Stimulated activated effector memory CD8-positive, alpha-beta T cell treated with anti-CD3 and anti-CD28 coated beads, Interleukin-12 subunit alpha, Interleukin-12 subunit beta, amount 100 ng/mL, for 72 hours (primary cell): Measurements from ENCODE around the gene FRY.

ENCODE experiments used
- ATAC-seq: fragments of 150-1000 bp; cut with Tn5 transposase; 2 replicates; pipeline ENCODE4 v1.10.0; 2021
- DNase-seq, 2 donors: peaks; one replicate each; pipeline ENCODE4 v3.0.0; 2021 to 2022; ENCODE audit warnings: low spot score in 2 of 2
- H3K27ac Mint-ChIP-seq: one replicate; pipeline ENCODE4 v1.8.0; 2022; ENCODE audit warnings: mild to moderate bottlenecking, mixed read lengths
- H3K36me3 Mint-ChIP-seq: one replicate; pipeline ENCODE4 v1.8.0; 2022; ENCODE audit warnings: mild to moderate bottlenecking, mixed read lengths
- H3K4me1 Mint-ChIP-seq: one replicate; pipeline ENCODE4 v1.8.0; 2022; ENCODE audit warnings: mixed read lengths
- H3K4me3 Mint-ChIP-seq: one replicate; pipeline ENCODE4 v1.8.0; 2022; ENCODE audit warnings: mild to moderate bottlenecking, mixed read lengths
- H3K9me3 Mint-ChIP-seq: one replicate; pipeline ENCODE4 v1.8.0; 2022; ENCODE audit warnings: mixed read lengths

FRY gene

GRCh38 chr13:32007494-32007893, 24.1 kb upstream of the FRY start:
- Mint-ChIP-seq H3K27ac (no peak overlapping the region), H3K9me3 (no peaks in the 10 kb centered on the region), H3K4me1 (no peaks in the 10 kb centered on the region), H3K36me3 (no peaks in the 10 kb centered on the region), H3K4me3 (no peak overlapping the region)
- no peak for ATAC-seq
- DNase-seq: no peak

- no peaks in the 10 kb centered on the region for H3K36me3 Mint-ChIP-seq
- no peak overlapping the region for H3K4me3 Mint-ChIP-seq
- DNase-seq: no peak
- H3K4me1 Mint-ChIP-seq: no peaks in the 10 kb centered on the region
- no peaks in the 10 kb centered on the region for H3K9me3 Mint-ChIP-seq
- ATAC-seq: no peak
- H3K27ac Mint-ChIP-seq: no peak overlapping the region
Measured at GRCh38 chr13:32008518-32009175, 22.9 kb upstream of the FRY start.

GRCh38 chr13:32009362-32009761, 22.2 kb upstream of the FRY start:
- Mint-ChIP-seq H3K4me1 (no peaks in the 10 kb centered on the region), H3K4me3 (no peak overlapping the region), H3K9me3 (no peaks in the 10 kb centered on the region), H3K27ac (no peak overlapping the region), H3K36me3 (no peaks in the 10 kb centered on the region)
- ATAC-seq: no peak
- DNase-seq: no peak

GRCh38 chr13:32010136-32010535, 21.4 kb upstream of the FRY start:
- no peak for ATAC-seq

GRCh38 chr13:32011971-32012370, 19.6 kb upstream of the FRY start:
- H3K36me3 Mint-ChIP-seq: no peaks in the 10 kb centered on the region
- no peaks in the 10 kb centered on the region for H3K4me1 Mint-ChIP-seq
- ATAC-seq (no peak), DNase-seq (no peak)
- no peak overlapping the region for H3K4me3 Mint-ChIP-seq
- no peak overlapping the region for H3K27ac Mint-ChIP-seq
- H3K9me3 Mint-ChIP-seq: no peaks in the 10 kb centered on the region

More at GRCh38 chr13:32010136-32010535, 21.4 kb upstream of the FRY start:
- no peaks in the 10 kb centered on the region for H3K4me1 Mint-ChIP-seq
- no peaks in the 10 kb centered on the region for H3K9me3 Mint-ChIP-seq
- no peaks in the 10 kb centered on the region for H3K36me3 Mint-ChIP-seq
- no peak overlapping the region for H3K27ac Mint-ChIP-seq
- H3K4me3 Mint-ChIP-seq: no peak overlapping the region
- no peak for DNase-seq

GRCh38 chr13:32013181-32013580, 18.4 kb upstream of the FRY start:
- ATAC-seq (no peak), DNase-seq (no peak)
- Mint-ChIP-seq H3K9me3 (no peaks in the 10 kb centered on the region), H3K36me3 (no peaks in the 10 kb centered on the region), H3K27ac (no peak overlapping the region), H3K4me1 (no peaks in the 10 kb centered on the region), H3K4me3 (no peak overlapping the region)

GRCh38 chr13:32016119-32016518, 15.5 kb upstream of the FRY start:
- DNase-seq: no peak
- ATAC-seq: no peak
- Mint-ChIP-seq H3K4me3 (no peak overlapping the region), H3K36me3 (no peaks in the 10 kb centered on the region), H3K27ac (no peak overlapping the region), H3K9me3 (no peaks in the 10 kb centered on the region), H3K4me1 (no peaks in the 10 kb centered on the region)

- ATAC-seq (no peak), DNase-seq (no peak)
- no peaks in the 10 kb centered on the region for H3K9me3 Mint-ChIP-seq
- H3K36me3 Mint-ChIP-seq: no peaks in the 10 kb centered on the region
- no peak overlapping the region for H3K27ac Mint-ChIP-seq
- no peaks in the 10 kb centered on the region for H3K4me1 Mint-ChIP-seq
- H3K4me3 Mint-ChIP-seq: no peak overlapping the region
Measured at GRCh38 chr13:32016631-32017030, 14.9 kb upstream of the FRY start.

- DNase-seq: no peak
- no peaks in the 10 kb centered on the region for H3K9me3 Mint-ChIP-seq
Measured at GRCh38 chr13:32017474-32017873, 14.1 kb upstream of the FRY start.

GRCh38 chr13:32019612-32020233, 11.9 kb upstream of the FRY start:
- H3K4me3 Mint-ChIP-seq: no peak overlapping the region
- no peaks in the 10 kb centered on the region for H3K9me3 Mint-ChIP-seq
- H3K4me1 Mint-ChIP-seq: no peaks in the 10 kb centered on the region
- ATAC-seq (peak; percentile 68), DNase-seq (no peak)
- no peaks in the 10 kb centered on the region for H3K36me3 Mint-ChIP-seq
- no peak overlapping the region for H3K27ac Mint-ChIP-seq

More at GRCh38 chr13:32017474-32017873, 14.1 kb upstream of the FRY start:
- Mint-ChIP-seq H3K4me3 (no peak overlapping the region), H3K27ac (no peak overlapping the region), H3K36me3 (no peaks in the 10 kb centered on the region), H3K4me1 (no peaks in the 10 kb centered on the region)
- no peak for ATAC-seq

- Mint-ChIP-seq H3K36me3 (no peaks in the 10 kb centered on the region), H3K4me1 (no peaks in the 10 kb centered on the region), H3K27ac (no peak overlapping the region), H3K9me3 (no peaks in the 10 kb centered on the region), H3K4me3 (no peak overlapping the region)
- DNase-seq (no peak), ATAC-seq (no peak)
Measured at GRCh38 chr13:32021785-32022184, 9.8 kb upstream of the FRY start.

GRCh38 chr13:32022311-32022710, 9.3 kb upstream of the FRY start:
- Mint-ChIP-seq H3K4me1 (no peaks in the 10 kb centered on the region), H3K9me3 (no peaks in the 10 kb centered on the region), H3K36me3 (no peaks in the 10 kb centered on the region), H3K27ac (no peak overlapping the region), H3K4me3 (no peak overlapping the region)
- DNase-seq (no peak), ATAC-seq (peak; percentile 36)

GRCh38 chr13:32023096-32023495, 8.5 kb upstream of the FRY start:
- Mint-ChIP-seq H3K36me3 (no peaks in the 10 kb centered on the region), H3K4me1 (no peaks in the 10 kb centered on the region), H3K9me3 (no peaks in the 10 kb centered on the region), H3K4me3 (no peak overlapping the region), H3K27ac (no peak overlapping the region)
- ATAC-seq (no peak), DNase-seq (no peak)

GRCh38 chr13:32023698-32024097, 7.9 kb upstream of the FRY start:
- no peak for DNase-seq
- H3K27ac Mint-ChIP-seq: no peak overlapping the region
- H3K9me3 Mint-ChIP-seq: no peaks in the 10 kb centered on the region
- no peaks in the 10 kb centered on the region for H3K4me1 Mint-ChIP-seq
- H3K4me3 Mint-ChIP-seq: no peak overlapping the region
- ATAC-seq: no peak
- no peaks in the 10 kb centered on the region for H3K36me3 Mint-ChIP-seq

GRCh38 chr13:32024750-32025149, 6.8 kb upstream of the FRY start:
- no peak for DNase-seq
- no peak for ATAC-seq
- Mint-ChIP-seq H3K4me3 (no peak overlapping the region), H3K4me1 (no peaks in the 10 kb centered on the region), H3K36me3 (no peaks in the 10 kb centered on the region), H3K27ac (no peak overlapping the region), H3K9me3 (no peaks in the 10 kb centered on the region)

GRCh38 chr13:32025730-32026129, 5.8 kb upstream of the FRY start:
- H3K27ac Mint-ChIP-seq: no peak overlapping the region
- DNase-seq: no peak
- H3K4me1 Mint-ChIP-seq: no peaks in the 10 kb centered on the region
- ATAC-seq: no peak
- no peak overlapping the region for H3K4me3 Mint-ChIP-seq
- no peaks in the 10 kb centered on the region for H3K9me3 Mint-ChIP-seq
- no peaks in the 10 kb centered on the region for H3K36me3 Mint-ChIP-seq
